GM04503 (cell line): Measurements from ENCODE around the gene GLOD5.
A peak's percentile ranks its signal among the peaks of the same experiment; 100 is the strongest.

Experiments
- DNase-seq: peaks from one replicate; pipeline ENCODE4 v3.0.0-alpha.2; 2012; ENCODE audit warnings: low read depth

Gene GLOD5

GRCh38 chrX:48761674-48762471, at the start of gene GLOD5:
TSS of gene GLOD5 (plus strand) at chrX:48761747. CDS start at chrX:48761791, 44 bp downstream.
- no peak for DNase-seq

- DNase-seq = no peak
These were observed 49.5 kb upstream of the GLOD5 start for GRCh38 chrX:48711929-48712505.

DNA sequence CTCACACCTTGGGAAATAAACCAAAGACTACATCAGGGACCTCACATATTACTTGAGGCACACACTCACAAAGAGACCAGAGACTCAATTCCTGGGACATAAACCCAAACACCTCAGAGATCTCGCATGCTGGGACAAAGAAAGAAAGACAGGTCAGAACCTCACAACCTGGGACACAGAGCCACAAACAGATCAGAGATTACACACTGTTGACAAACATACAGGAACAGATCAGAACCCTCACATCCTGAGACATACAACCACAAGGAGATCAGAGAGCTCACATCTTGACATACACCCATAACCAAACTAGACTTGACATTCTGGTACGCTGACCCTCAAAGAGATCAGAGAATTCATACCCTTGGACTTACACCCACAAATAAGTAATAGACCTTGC, 47.7 kb upstream of the GLOD5 start:
- DNase-seq = no peak

GRCh38 chrX:48714573-48714972, 47.0 kb upstream of the GLOD5 start:
- no peak for DNase-seq

GRCh38 chrX:48715072-48715471, 46.5 kb upstream of the GLOD5 start:
- peak; percentile 39 for DNase-seq

DNA sequence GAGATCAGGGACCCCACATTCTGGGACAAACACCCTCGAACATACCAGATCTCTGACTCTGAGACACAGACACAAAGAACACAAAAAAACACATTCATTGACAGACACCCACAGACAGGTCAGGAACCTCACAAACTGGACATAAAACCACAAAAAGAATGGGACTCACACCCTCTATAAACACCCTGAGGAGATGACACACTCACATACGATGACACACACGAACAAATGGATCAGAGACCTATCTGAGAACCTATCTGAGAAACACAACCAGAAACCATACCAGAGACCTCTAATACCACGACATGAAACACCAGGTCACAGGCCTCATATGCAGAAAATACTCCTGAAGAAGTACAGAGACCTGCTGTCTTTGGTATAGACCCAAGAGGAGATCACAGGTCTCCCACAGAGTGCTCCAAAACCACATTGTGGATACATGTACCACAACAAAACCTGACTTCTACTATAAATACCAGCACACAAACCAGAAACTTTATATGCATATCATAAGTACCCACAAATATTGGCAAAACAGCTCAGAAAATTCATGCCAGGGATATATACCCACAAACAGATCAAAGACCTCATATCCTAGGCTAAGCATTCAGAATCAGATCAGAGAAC, 45.6 kb upstream of the GLOD5 start:
- no peak for DNase-seq

- no peak for DNase-seq
These were observed 41.6 kb upstream of the GLOD5 start for GRCh38 chrX:48719958-48720357.

GRCh38 chrX:48720577-48721250, 40.8 kb upstream of the GLOD5 start:
- no peak for DNase-seq

GRCh38 chrX:48721916-48722315, 39.6 kb upstream of the GLOD5 start:
- no peak for DNase-seq

GRCh38 chrX:48726596-48726995, 35.0 kb upstream of the GLOD5 start:
- DNase-seq = no peak

DNA sequence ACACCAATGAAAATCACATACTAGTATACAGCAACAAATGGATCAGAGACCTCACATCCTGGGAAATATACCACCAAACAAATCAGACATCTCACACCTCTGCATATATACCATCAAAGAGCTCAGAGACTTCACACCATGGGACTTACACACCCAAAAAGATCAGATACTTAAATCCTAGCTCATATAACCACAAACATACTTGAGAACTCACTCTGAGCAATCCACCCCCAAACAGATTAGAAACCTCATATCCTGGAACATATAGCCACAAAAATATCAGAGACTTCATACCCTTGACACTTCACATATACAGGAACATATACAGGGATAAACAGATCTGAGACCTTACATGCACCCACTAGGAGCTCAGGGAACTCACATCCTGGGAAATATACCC, 32.9 kb upstream of the GLOD5 start:
- no peak for DNase-seq

DNA sequence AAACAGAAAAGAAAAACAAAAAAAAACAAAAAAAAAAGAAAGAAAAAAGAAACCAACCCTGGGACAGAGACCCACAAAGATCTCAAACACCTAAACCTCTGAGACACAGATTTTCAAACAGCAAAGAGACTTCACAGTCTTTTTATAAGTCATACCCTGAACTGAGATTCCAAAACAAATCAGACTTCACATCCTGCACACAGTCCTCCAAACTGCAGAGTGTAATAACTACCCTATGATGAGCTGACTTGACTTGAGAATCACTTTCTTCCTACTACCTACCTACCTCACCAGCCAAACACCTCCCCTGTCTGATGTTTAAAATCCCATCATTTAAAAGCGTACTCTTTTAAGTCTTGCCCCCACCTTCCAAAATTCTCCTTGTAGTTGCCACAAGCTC, 25.2 kb upstream of the GLOD5 start:
- no peak for DNase-seq

- no peak for DNase-seq
These were observed 24.7 kb upstream of the GLOD5 start for GRCh38 chrX:48736878-48737212.

DNA sequence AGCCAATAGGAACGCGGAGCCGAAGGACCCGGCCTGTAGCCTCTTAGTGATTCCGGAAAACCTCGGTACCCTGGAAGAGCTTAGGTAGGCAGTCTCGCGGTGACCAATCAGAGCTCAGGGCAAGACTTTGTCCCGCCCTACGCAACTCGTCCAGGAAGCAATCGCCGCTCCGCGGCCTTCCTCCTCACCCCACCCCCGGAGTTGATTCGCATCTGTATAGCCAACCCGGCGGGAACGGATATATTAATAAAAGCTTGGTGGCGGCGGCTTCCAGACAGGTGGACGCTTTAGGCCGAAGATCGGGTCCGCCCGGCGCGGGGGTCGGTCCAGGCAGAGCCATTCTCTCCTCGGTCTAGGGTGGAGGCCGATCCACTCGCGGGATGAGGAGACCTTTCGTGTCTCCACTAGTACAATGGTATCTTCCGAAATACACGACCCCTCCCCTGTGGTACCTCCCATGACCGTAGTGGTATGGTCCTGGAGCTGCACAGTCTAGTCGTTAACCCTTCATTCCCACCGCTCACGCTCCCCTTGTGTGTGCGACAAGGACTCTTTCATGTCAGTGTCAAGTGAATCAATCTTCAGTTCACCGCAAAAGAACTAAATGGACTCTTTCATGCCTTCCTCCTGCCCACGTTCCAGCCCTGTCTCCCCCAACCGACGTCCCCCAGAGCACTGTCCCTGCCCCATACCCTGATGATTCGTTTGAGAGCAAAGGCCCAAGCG, 24.2 kb upstream of the GLOD5 start:
- peak; percentile 82 for DNase-seq

DNA sequence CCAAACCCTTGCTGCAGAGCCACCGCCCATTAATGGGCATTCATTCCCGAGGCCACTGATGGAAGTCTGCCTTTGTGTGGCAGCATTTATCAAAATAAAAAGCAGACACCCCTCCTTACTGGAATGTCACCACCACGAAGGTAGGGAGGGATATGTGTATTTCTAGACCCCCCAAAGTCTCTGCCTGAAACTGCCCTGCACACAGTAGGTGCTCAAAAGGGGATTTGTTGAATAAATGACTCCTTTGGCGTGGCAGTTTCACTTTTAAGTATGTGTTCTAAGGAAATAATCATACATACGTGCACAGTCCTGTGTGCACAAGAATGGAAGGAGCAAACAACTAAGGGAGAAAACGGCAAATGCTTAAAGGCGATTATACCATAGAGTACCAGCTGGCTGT, 23.6 kb upstream of the GLOD5 start:
- DNase-seq = no peak

GRCh38 chrX:48741834-48742233, 19.7 kb upstream of the GLOD5 start:
- no peak for DNase-seq

GRCh38 chrX:48745222-48745621, 16.3 kb upstream of the GLOD5 start:
- DNase-seq = no peak

- DNase-seq = no peak
These were observed 14.0 kb upstream of the GLOD5 start for GRCh38 chrX:48747415-48748016.

GRCh38 chrX:48749182-48749581, 12.4 kb upstream of the GLOD5 start:
- DNase-seq = no peak

DNA sequence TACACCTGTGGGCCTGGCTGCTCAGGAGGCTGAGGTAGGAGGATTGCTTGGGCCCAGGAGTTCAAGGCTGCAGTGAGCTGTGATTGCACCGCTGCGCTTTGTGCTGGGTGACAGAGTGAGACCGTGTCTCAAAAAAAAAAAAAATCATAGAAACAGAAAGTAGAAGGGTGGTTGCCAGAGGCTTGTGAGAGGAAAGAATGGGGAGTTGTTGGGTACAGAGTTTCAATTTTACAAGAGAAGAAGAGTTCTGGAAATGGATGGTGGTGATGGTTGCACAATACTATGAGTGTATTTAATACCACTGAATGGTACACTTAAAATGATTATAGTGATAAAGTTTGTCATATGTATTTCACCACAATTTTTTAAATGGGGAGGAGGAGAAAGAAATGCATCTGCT, 10.2 kb upstream of the GLOD5 start:
- DNase-seq = no peak

- DNase-seq = no peak
These were observed 9.0 kb upstream of the GLOD5 start for GRCh38 chrX:48752498-48752897.

DNA sequence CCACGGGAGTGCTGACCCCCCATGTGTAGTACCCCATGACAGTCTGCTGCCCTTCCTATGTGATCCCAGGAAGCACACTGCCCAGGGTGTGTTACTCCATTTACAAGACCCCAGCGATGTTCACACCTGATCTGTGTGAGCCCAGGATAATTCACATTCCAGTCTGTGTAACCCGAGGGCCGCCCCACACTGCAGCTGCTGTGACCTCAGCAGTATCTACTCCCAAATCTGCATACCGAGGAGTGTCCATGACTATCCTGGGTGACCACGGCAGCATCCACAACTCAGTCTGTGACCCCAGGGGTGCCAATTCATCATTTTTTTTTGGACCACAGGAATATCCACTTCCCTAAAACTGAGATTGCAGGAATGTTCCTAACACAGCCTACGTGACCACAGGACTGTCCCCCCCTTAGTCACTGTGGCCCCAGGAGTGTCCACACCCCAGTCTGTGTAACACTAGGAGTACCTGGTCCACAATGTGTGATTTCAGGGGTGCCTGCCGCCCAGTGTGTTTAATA, 7.8 kb upstream of the GLOD5 start:
- no peak for DNase-seq
